GM19468 (cell line): ENCODE data around the gene PRKCA.
"Not testable (repeated sequence)": the region's sequence is repeated elsewhere in the genome, so short reads cannot be mapped to it uniquely, and the experiment has no call there.

Experiments
- ATAC-seq: cut with Tn5 transposase; IDR thresholded peaks from one replicate; pipeline ENCODE4 v1.9.1; 2021; ENCODE audit warnings: mild to moderate bottlenecking, moderate library complexity, moderate number of reproducible peaks; ENCODE audit not compliant: unreplicated experiment; ENCODE audit errors: extremely low read depth

Gene PRKCA

GRCh38 chr17:66450852-66451158 is 148.4 kb downstream of the PRKCA start:
- no peak for ATAC-seq

- ATAC-seq = no peak
These were observed 149.1 kb downstream of the PRKCA start for GRCh38 chr17:66451188-66452149.

- no peak for ATAC-seq
These were observed 152.6 kb downstream of the PRKCA start for GRCh38 chr17:66455060-66455459.

GRCh38 chr17:66457499-66457898 is 155.1 kb downstream of the PRKCA start:
- not testable (repeated sequence) for ATAC-seq

GRCh38 chr17:66458782-66459181 is 156.4 kb downstream of the PRKCA start:
- ATAC-seq = no peak

GRCh38 chr17:66459811-66460270 is 157.4 kb downstream of the PRKCA start:
- ATAC-seq = no peak

- no peak for ATAC-seq
These were observed 158.1 kb downstream of the PRKCA start for GRCh38 chr17:66460558-66460957.

- no peak for ATAC-seq
These were observed 159.1 kb downstream of the PRKCA start for GRCh38 chr17:66461343-66461995.

GRCh38 chr17:66462010-66462409 is 159.6 kb downstream of the PRKCA start:
- ATAC-seq = no peak

- ATAC-seq = no peak
These were observed 162.5 kb downstream of the PRKCA start for GRCh38 chr17:66464921-66465320.

- ATAC-seq = no peak
These were observed 163.3 kb downstream of the PRKCA start for GRCh38 chr17:66465701-66466100.

GRCh38 chr17:66466106-66466820 is 163.8 kb downstream of the PRKCA start:
- no peak for ATAC-seq

GRCh38 chr17:66466840-66467367 is 164.5 kb downstream of the PRKCA start:
- ATAC-seq = no peak

- no peak for ATAC-seq
These were observed 165.4 kb downstream of the PRKCA start for GRCh38 chr17:66467766-66468165.

GRCh38 chr17:66468241-66469087 is 166.1 kb downstream of the PRKCA start:
- ATAC-seq = no peak

GRCh38 chr17:66469088-66469442 is 166.7 kb downstream of the PRKCA start:
- ATAC-seq = no peak

GRCh38 chr17:66469461-66469860 is 167.0 kb downstream of the PRKCA start:
- ATAC-seq = no peak

GRCh38 chr17:66469890-66470289 is 167.5 kb downstream of the PRKCA start:
- no peak for ATAC-seq

GRCh38 chr17:66472123-66472522 is 169.7 kb downstream of the PRKCA start:
- ATAC-seq = no peak

GRCh38 chr17:66474258-66474657 is 171.8 kb downstream of the PRKCA start:
- no peak for ATAC-seq
